HepG2 (cell line): Measurements from ENCODE around the gene ZCCHC10. TPM values are rescaled to one million over a fixed set of nuclear protein-coding genes. Genes with fewer than 3 reads are reported as not detected.

ENCODE experiments used
- ATAD3A ChIP-seq: sonication (generic); formaldehyde crosslinking; IDR thresholded peaks from 2 replicates; pipeline ENCODE4 v1.4.0; 2020; ENCODE audit warnings: missing genetic modification reagents
- DMAP1 ChIP-seq: IDR thresholded peaks from 2 replicates; pipeline ENCODE4 v1.6.1; 2016
- FOXM1 ChIP-seq: sonication (generic); formaldehyde crosslinking; IDR thresholded peaks from 2 replicates; pipeline ENCODE4 v1.5.0; 2020; ENCODE audit warnings: missing genetic modification reagents
- MLLT10 ChIP-seq: sonication (generic); formaldehyde crosslinking; IDR thresholded peaks from 2 replicates; pipeline ENCODE4 v1.4.0; 2020; ENCODE audit warnings: missing genetic modification reagents
- NCOR1 ChIP-seq: fragments of 200-600 bp; sonication (generic); IDR thresholded peaks from 2 replicates; pipeline ENCODE4 v1.7.0; 2017; ENCODE audit warnings: antibody characterized with exemption, low read length, borderline replicate concordance
- PAF1 ChIP-seq: IDR thresholded peaks from 2 replicates; pipeline ENCODE4 v1.6.1; 2016; ENCODE audit warnings: missing genetic modification reagents, missing compliant biosample characterization
- RNF2 ChIP-seq: fragments of 450-650 bp; conservative IDR thresholded peaks from 2 replicates; pipeline ENCODE4 v1.6.1; 2016; ENCODE audit warnings: low read depth
- TAF1 ChIP-seq: sonication (generic); formaldehyde crosslinking; IDR thresholded peaks from 2 replicates; pipeline ENCODE4 v1.4.0; 2020; ENCODE audit warnings: missing genetic modification reagents
- XRCC5 ChIP-seq: fragments of 200-400 bp; formaldehyde crosslinking; optimal IDR thresholded peaks from 2 replicates; pipeline ENCODE3; 2017; ENCODE audit warnings: mild to moderate bottlenecking, low read length
- ZNF101 ChIP-seq: sonication (generic); formaldehyde crosslinking; IDR thresholded peaks from 2 replicates; pipeline ENCODE4 v1.4.0; 2020; ENCODE audit warnings: mild to moderate bottlenecking, low read depth, missing genetic modification reagents, borderline replicate concordance
- ZSCAN29 ChIP-seq: sonication (generic); formaldehyde crosslinking; conservative IDR thresholded peaks from 2 replicates; pipeline ENCODE4 v1.4.0; 2020; ENCODE audit warnings: mild to moderate bottlenecking, missing genetic modification reagents
- polyA plus RNA-seq, 8 experiments: library from polyadenylated mRNA; depleted of rRNA in 3 of 8; stranded (reverse) in 7 of 8; unstranded in 1 of 8; fragments of >200 nt; fragmentation: Illumina TruSeq in 4 of 8; extraction: Trizol in 4 of 8; gene quantifications; 2 replicates each; pipeline versions ENCODE4 v1.2.1 to v1.2.3, GENCODE V29; 2011 to 2016; ENCODE audit warnings: low read depth in 4 of 8, missing spikeins in 1 of 8, mixed read lengths in 1 of 8; ENCODE audit not compliant: insufficient read depth in 1 of 8
- total RNA-seq, 5 experiments: library from RNA; depleted of rRNA; stranded (reverse); fragments of >200 nt; fragmentation: Illumina TruSeq; extraction: Trizol; gene quantifications; 2 replicates each; pipeline ENCODE4 v1.2.3, GENCODE V29; 2016; ENCODE audit warnings: low read depth in 1 of 5
- TF ChIP-seq, protein P1 (sequence below): IDR thresholded peaks from 2 replicates; pipeline ENCODE4 v1.6.1; 2016; ENCODE audit warnings: low read depth, missing genetic modification reagents, missing compliant biosample characterization
- TF ChIP-seq, protein P2 (sequence below): sonication (generic); formaldehyde crosslinking; IDR thresholded peaks from 2 replicates; pipeline ENCODE4 v1.4.0; 2020; ENCODE audit warnings: mild to moderate bottlenecking, missing genetic modification reagents
- TF ChIP-seq, protein P3 (sequence below): sonication (generic); formaldehyde crosslinking; IDR thresholded peaks from 2 replicates; pipeline ENCODE4 v1.5.1; 2020; ENCODE audit warnings: missing genetic modification reagents, mild to moderate bottlenecking, borderline replicate concordance
- TF ChIP-seq, protein P4 (sequence below): sonication (generic); formaldehyde crosslinking; IDR thresholded peaks from 2 replicates; pipeline ENCODE4 v1.9.0; 2021; ENCODE audit warnings: missing genetic modification reagents, borderline replicate concordance
- TF ChIP-seq, protein P5 (sequence below): IDR thresholded peaks from 2 replicates; pipeline ENCODE4 v1.6.1; 2012; ENCODE audit warnings: inconsistent platforms

The ZCCHC10 gene
- total and polyA plus RNA-seq, 2 of the 13 experiments (the other 11 are each of a cell fraction or from before 2014, with no cell fraction given) = 40.7 to 48.2 TPM

DNA sequence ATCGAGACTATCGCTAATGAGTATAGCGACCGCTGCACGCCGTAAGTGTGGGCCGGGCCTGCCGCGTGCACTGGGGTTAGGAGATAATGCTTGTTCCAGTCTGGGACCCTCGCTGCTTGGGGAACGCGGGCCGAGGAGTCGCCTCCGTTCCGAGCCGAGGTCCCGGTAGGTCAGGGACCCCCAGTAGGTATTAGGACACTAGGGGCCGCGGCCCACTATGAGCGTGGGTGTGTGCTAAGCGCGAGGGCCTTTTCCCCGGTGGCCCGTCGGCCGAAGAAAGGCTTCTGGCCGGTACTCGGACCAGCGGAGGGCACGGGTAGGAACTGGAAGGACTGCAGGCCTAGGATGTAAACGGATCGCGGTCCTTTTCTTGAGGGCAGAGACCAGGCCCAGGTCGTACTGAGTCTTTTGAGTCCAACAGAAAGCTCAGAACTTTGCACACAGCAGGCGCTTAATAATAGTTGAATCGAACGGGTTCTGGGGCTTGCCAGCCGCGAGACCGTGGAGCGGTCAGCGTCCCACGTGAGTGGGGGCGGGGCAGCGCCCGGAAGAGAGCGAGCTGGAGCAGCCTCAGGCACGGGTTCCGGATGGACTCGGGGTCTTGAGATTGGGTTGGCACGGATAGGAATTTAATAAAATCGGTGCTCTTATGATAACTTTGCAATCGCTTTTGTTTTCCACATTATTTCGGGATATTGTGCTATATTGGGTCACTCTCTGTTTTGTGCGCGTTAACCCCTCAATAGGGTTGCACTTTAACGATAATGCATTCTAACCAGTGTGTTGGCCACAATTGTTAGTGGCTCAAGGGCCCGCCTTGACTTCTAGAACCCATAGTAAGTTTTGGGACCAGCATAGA is 26.2 kb upstream of the ZCCHC10 start (continued):
- TF ChIP-seq, protein P1, sequence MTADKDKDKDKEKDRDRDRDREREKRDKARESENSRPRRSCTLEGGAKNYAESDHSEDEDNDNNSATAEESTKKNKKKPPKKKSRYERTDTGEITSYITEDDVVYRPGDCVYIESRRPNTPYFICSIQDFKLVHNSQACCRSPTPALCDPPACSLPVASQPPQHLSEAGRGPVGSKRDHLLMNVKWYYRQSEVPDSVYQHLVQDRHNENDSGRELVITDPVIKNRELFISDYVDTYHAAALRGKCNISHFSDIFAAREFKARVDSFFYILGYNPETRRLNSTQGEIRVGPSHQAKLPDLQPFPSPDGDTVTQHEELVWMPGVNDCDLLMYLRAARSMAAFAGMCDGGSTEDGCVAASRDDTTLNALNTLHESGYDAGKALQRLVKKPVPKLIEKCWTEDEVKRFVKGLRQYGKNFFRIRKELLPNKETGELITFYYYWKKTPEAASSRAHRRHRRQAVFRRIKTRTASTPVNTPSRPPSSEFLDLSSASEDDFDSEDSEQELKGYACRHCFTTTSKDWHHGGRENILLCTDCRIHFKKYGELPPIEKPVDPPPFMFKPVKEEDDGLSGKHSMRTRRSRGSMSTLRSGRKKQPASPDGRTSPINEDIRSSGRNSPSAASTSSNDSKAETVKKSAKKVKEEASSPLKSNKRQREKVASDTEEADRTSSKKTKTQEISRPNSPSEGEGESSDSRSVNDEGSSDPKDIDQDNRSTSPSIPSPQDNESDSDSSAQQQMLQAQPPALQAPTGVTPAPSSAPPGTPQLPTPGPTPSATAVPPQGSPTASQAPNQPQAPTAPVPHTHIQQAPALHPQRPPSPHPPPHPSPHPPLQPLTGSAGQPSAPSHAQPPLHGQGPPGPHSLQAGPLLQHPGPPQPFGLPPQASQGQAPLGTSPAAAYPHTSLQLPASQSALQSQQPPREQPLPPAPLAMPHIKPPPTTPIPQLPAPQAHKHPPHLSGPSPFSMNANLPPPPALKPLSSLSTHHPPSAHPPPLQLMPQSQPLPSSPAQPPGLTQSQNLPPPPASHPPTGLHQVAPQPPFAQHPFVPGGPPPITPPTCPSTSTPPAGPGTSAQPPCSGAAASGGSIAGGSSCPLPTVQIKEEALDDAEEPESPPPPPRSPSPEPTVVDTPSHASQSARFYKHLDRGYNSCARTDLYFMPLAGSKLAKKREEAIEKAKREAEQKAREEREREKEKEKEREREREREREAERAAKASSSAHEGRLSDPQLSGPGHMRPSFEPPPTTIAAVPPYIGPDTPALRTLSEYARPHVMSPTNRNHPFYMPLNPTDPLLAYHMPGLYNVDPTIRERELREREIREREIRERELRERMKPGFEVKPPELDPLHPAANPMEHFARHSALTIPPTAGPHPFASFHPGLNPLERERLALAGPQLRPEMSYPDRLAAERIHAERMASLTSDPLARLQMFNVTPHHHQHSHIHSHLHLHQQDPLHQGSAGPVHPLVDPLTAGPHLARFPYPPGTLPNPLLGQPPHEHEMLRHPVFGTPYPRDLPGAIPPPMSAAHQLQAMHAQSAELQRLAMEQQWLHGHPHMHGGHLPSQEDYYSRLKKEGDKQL (CRISPR knock-in tag) = no peak
- TF ChIP-seq, protein P2, sequence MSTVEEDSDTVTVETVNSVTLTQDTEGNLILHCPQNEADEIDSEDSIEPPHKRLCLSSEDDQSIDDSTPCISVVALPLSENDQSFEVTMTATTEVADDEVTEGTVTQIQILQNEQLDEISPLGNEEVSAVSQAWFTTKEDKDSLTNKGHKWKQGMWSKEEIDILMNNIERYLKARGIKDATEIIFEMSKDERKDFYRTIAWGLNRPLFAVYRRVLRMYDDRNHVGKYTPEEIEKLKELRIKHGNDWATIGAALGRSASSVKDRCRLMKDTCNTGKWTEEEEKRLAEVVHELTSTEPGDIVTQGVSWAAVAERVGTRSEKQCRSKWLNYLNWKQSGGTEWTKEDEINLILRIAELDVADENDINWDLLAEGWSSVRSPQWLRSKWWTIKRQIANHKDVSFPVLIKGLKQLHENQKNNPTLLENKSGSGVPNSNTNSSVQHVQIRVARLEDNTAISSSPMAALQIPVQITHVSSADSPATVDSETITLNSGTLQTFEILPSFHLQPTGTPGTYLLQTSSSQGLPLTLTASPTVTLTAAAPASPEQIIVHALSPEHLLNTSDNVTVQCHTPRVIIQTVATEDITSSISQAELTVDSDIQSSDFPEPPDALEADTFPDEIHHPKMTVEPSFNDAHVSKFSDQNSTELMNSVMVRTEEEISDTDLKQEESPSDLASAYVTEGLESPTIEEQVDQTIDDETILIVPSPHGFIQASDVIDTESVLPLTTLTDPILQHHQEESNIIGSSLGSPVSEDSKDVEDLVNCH (CRISPR knock-in tag) = no peak
- no peak for TF ChIP-seq NCOR1
- no peak for TF ChIP-seq TAF1
- no peak for TF ChIP-seq MLLT10 (CRISPR knock-in tag)
- no peak for TF ChIP-seq DMAP1 (CRISPR knock-in tag)
- TF ChIP-seq, protein P3, sequence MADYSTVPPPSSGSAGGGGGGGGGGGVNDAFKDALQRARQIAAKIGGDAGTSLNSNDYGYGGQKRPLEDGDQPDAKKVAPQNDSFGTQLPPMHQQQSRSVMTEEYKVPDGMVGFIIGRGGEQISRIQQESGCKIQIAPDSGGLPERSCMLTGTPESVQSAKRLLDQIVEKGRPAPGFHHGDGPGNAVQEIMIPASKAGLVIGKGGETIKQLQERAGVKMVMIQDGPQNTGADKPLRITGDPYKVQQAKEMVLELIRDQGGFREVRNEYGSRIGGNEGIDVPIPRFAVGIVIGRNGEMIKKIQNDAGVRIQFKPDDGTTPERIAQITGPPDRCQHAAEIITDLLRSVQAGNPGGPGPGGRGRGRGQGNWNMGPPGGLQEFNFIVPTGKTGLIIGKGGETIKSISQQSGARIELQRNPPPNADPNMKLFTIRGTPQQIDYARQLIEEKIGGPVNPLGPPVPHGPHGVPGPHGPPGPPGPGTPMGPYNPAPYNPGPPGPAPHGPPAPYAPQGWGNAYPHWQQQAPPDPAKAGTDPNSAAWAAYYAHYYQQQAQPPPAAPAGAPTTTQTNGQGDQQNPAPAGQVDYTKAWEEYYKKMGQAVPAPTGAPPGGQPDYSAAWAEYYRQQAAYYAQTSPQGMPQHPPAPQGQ (CRISPR knock-in tag) = no peak
- TF ChIP-seq, protein P4, sequence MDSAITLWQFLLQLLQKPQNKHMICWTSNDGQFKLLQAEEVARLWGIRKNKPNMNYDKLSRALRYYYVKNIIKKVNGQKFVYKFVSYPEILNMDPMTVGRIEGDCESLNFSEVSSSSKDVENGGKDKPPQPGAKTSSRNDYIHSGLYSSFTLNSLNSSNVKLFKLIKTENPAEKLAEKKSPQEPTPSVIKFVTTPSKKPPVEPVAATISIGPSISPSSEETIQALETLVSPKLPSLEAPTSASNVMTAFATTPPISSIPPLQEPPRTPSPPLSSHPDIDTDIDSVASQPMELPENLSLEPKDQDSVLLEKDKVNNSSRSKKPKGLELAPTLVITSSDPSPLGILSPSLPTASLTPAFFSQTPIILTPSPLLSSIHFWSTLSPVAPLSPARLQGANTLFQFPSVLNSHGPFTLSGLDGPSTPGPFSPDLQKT (CRISPR knock-in tag) = no peak
- no peak for TF ChIP-seq ZSCAN29 (CRISPR knock-in tag)
- no peak for TF ChIP-seq RNF2
- TF ChIP-seq XRCC5 = peak; percentile 28
- no peak for TF ChIP-seq ATAD3A (CRISPR knock-in tag)
- TF ChIP-seq PAF1 (CRISPR knock-in tag) = no peak
- TF ChIP-seq, protein P5, sequence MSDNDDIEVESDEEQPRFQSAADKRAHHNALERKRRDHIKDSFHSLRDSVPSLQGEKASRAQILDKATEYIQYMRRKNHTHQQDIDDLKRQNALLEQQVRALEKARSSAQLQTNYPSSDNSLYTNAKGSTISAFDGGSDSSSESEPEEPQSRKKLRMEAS = peak; percentile 81
- TF ChIP-seq FOXM1 (CRISPR knock-in tag) = no peak
- TF ChIP-seq ZNF101 = no peak
